Testis (tissue), 3 donors: ENCODE results near the gene STXBP2. TPM values are rescaled to one million over a fixed set of nuclear protein-coding genes. Genes with fewer than 3 reads are reported as not detected.

Experiments used
- DNase-seq: peaks from one replicate; pipeline ENCODE4 v3.0.0-alpha.2; 2019
- H3K27ac ChIP-seq, 2 donors: fragments of 200-600 bp; sonication (generic); one replicate each; pipeline ENCODE4 v1.5.1; 2019
- H3K27me3 ChIP-seq: fragments of 200-600 bp; sonication (generic); one replicate; pipeline ENCODE4 v1.5.1; 2019
- H3K36me3 ChIP-seq: fragments of 200-600 bp; sonication (generic); one replicate; pipeline ENCODE4 v1.5.1; 2017; ENCODE audit warnings: low read depth; ENCODE audit errors: missing control alignments
- H3K4me1 ChIP-seq: fragments of 200-600 bp; sonication (generic); one replicate; pipeline ENCODE4 v1.5.1; 2019
- H3K4me3 ChIP-seq, 2 donors: fragments of 200-600 bp; sonication (generic); one replicate each; pipeline ENCODE4 v1.5.1; 2017 to 2019
- H3K9me3 ChIP-seq: fragments of 200-600 bp; sonication (generic); one replicate; pipeline ENCODE4 v1.5.1; 2017
- CTCF ChIP-seq, 3 experiments: fragments of 450-650 bp in 2 of 3; fragments of 200-600 bp in 1 of 3; sonication (generic) in 1 of 3; IDR thresholded peaks; one replicate each; pipeline ENCODE4 v1.5.1; 2016 to 2019; ENCODE audit warnings: antibody characterized with exemption in 3 of 3, mild to moderate bottlenecking in 2 of 3, moderate library complexity in 1 of 3
- POLR2A ChIP-seq: fragments of 450-650 bp; IDR thresholded peaks from one replicate; pipeline ENCODE4 v1.6.1; 2017; ENCODE audit warnings: antibody characterized with exemption, mild to moderate bottlenecking, moderate library complexity
- WGBS, 2 donors: methylation state at CpG; one replicate each; pipeline ENCODE4 v1.1.5; 2018; 5-methylcytosine and 5-hydroxymethylcytosine counted together
- intact Hi-C: fragments of 100-400 bp; cut with DNase I; formaldehyde crosslinking; loops from one replicate; pipeline ENCODE4 v1.15.1; 2023; ENCODE audit warnings: low total_unique reads
- polyA plus RNA-seq: library from polyadenylated mRNA; stranded (reverse); fragments of 350-450 nt; fragmentation: Illumina TruSeq; extraction: RNeasy Lipid Tissue Mini Kit (QIAGEN cat#74804); gene quantifications from one replicate; pipeline ENCODE4 v1.2.3, GENCODE V29; 2014; ENCODE audit warnings: low read depth, low replicate concordance; ENCODE audit not compliant: insufficient read depth
- total RNA-seq, 2 donors: library from RNA; depleted of rRNA; stranded (reverse); fragments of >200 nt; gene quantifications; one replicate each; pipeline ENCODE4 v1.2.3, GENCODE V29; 2016

Gene STXBP2
- total and polyA plus RNA-seq, 3 donors from 2014 or later, result 135 to 156 (median 155) TPM

- Histone ChIP-seq H3K4me1 (peaks cover 4% of the 10 kb centered on the region), H3K27me3 (no peaks in the 10 kb centered on the region), H3K9me3 (no peaks in the 10 kb centered on the region), H3K4me3 (no peak overlapping the region), H3K36me3 (no peaks in the 10 kb centered on the region), H3K27ac (no peak overlapping the region)
- no peak for DNase-seq
- TF ChIP-seq POLR2A, result no peak
- TF ChIP-seq CTCF (IDR thresholded peaks at IDR 0.05), result no peak
- intact Hi-C loops, result loop anchor here (10.0 kb wide), 1 partner anchor 112 kb away; no protein-coding TSS in a partner anchor
- 41 to 60% methylated on average over 7 of the region's 7 CpGs for WGBS, 2 donors
These were observed 39.5 kb downstream of the STXBP2 start for GRCh38 chr19:7676376-7676775.

GRCh38 chr19:7676854-7677253 lies 39.9 kb downstream of the STXBP2 start, which contains the start of gene MCEMP1:
Gene MCEMP1, plus strand, starts transcription at chr19:7677090. Its CDS starts 31 bp downstream, at chr19:7677121.
- DNase-seq, result no peak
- intact Hi-C loops, result loop anchor here (10.0 kb wide), 1 partner anchor 112 kb away; no protein-coding TSS in a partner anchor
- no peaks in the 10 kb centered on the region for H3K27me3 ChIP-seq

GRCh38 chr19:7677669-7678311 lies 40.9 kb downstream of the STXBP2 start:
- no peak for DNase-seq
- no peaks in the 10 kb centered on the region for H3K36me3 ChIP-seq
- H3K27ac ChIP-seq, result no peak overlapping the region
- peaks cover 11% of the 10 kb centered on the region for H3K4me1 ChIP-seq
- no peaks in the 10 kb centered on the region for H3K9me3 ChIP-seq
- WGBS, 2 donors, result 60 to 76% methylated on average over 10 to 12 of the region's 12 CpGs
- intact Hi-C loops, result loop anchor here (10.0 kb wide), 1 partner anchor 113 kb away; no protein-coding TSS in a partner anchor
- no peak overlapping the region for H3K4me3 ChIP-seq
- TF ChIP-seq CTCF (IDR thresholded peaks at IDR 0.05), result no peak
- no peak for TF ChIP-seq POLR2A
- H3K27me3 ChIP-seq, result no peaks in the 10 kb centered on the region

More at GRCh38 chr19:7676854-7677253, 39.9 kb downstream of the STXBP2 start, which contains the start of gene MCEMP1:
- Histone ChIP-seq H3K36me3 (no peaks in the 10 kb centered on the region), H3K4me1 (peaks cover 9% of the 10 kb centered on the region), H3K4me3 (no peak within 1 kb of the TSS), H3K27ac (no peak within 1 kb of the TSS), H3K9me3 (no peaks in the 10 kb centered on the region)
- TF ChIP-seq POLR2A, result no peak
- WGBS, 2 donors, result 60 to 64% methylated on average over 10 of the region's 10 CpGs

DNA sequence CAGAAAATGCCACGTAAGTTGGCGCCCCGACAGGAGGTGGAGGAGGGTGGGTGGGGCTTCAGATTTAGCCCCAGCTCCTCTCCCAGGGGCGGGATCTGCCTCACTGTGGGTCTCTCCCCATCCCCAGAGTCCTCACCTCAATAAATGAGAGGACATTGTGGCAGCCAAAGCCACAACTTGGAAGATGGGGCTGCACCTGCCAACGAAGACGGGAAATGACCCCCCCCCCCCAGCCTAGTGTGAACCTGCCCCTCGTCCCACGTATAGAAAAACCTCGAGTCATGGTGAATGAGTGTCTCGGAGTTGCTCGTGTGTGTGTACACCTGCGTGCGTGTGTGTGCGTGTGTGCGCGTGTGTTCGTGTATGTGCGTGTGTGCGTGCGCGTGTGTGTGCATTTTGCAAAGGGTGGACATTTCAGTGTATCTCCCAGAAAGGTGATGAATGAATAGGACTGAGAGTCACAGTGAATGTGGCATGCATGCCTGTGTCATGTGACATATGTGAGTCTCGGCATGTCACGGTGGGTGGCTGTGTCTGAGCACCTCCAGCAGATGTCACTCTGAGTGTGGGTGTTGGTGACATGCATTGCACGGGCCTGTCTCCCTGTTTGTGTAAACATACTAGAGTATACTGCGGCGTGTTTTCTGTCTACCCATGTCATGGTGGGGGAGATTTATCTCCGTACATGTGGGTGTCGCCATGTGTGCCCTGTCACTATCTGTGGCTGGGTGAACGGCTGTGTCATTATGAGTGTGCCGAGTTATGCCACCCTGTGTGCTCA lies 42.3 kb downstream of the STXBP2 start:
- TF ChIP-seq CTCF (IDR thresholded peaks at IDR 0.05) (no peak), POLR2A (no peak)
- Histone ChIP-seq H3K27me3 (no peaks in the 10 kb centered on the region), H3K4me3 (no peak overlapping the region), H3K36me3 (no peaks in the 10 kb centered on the region), H3K9me3 (no peaks in the 10 kb centered on the region), H3K4me1 (peaks cover 11% of the 10 kb centered on the region), H3K27ac (no peak overlapping the region)
- DNase-seq, result peak; percentile 33
- intact Hi-C loops, result loop anchor here (10.0 kb wide), 1 partner anchor 114 kb away; no protein-coding TSS in a partner anchor
- 47% methylated on average over 24 to 30 of the region's 30 CpGs for WGBS, 2 donors
